HEK293 (cell line): Measurements from ENCODE around the gene ANKUB1.

Experiments
- CTCF ChIA-PET: fragments of 350-600 bp; formaldehyde crosslinking; extraction: SDS; loops from one replicate; lab custom pipeline; 2021; ENCODE audit warnings: antibody characterized with exemption; lab: Yijun Ruan, JAX
- POLR2A ChIA-PET: fragments of 300-600 bp; formaldehyde crosslinking; extraction: SDS; loops from one replicate; lab custom pipeline; 2020; ENCODE audit warnings: antibody characterized with exemption, inconsistent platforms; lab: Yijun Ruan, JAX
- H3K27ac ChIP-seq: fragments of 200-500 bp; sonication (Bioruptor generic); 2 replicates; pipeline ENCODE4 v1.5.1; 2014; ENCODE audit warnings: low read depth, low read length, control low read depth, inconsistent platforms; ENCODE audit errors: extremely low read depth
- H3K36me3 ChIP-seq, 2 experiments: fragments of 200-500 bp in 1 of 2; sonication (Bioruptor generic) in 1 of 2; 1 replicate in 1 of 2; 2 replicates in 1 of 2; pipeline ENCODE4 v1.5.1; 2014 to 2017; ENCODE audit warnings: inconsistent platforms in 2 of 2, low read length in 2 of 2; ENCODE audit not compliant: control insufficient read depth in 2 of 2, insufficient read depth in 1 of 2
- H3K4me1 ChIP-seq: fragments of 200-500 bp; sonication (Bioruptor generic); 2 replicates; pipeline ENCODE4 v1.5.1; 2014; ENCODE audit warnings: mild to moderate bottlenecking, low read length, inconsistent platforms; ENCODE audit not compliant: control insufficient read depth, insufficient read depth
- H3K4me3 ChIP-seq: 2 replicates; pipeline ENCODE4 v1.5.1; 2011; ENCODE audit warnings: low read depth, mild to moderate bottlenecking, control low read depth, low read length, moderate library complexity
- H3K9me3 ChIP-seq: fragments of 200-500 bp; sonication (Bioruptor generic); 2 replicates; pipeline ENCODE4 v1.5.1; 2014; ENCODE audit warnings: low read depth, low read length, inconsistent platforms; ENCODE audit not compliant: control insufficient read depth, insufficient read depth
- FEZF1 ChIP-seq: fragments of 450-650 bp; formaldehyde crosslinking; IDR thresholded peaks from 2 replicates; pipeline ENCODE4 v1.5.1; 2016; ENCODE audit warnings: missing biosample characterization, missing genetic modification characterization
- GFI1B ChIP-seq: fragments of 450-650 bp; formaldehyde crosslinking; IDR thresholded peaks from 2 replicates; pipeline ENCODE4 v1.5.1; 2016; ENCODE audit warnings: missing biosample characterization, missing genetic modification characterization
- GLI4 ChIP-seq: fragments of 450-650 bp; formaldehyde crosslinking; IDR thresholded peaks from 2 replicates; pipeline ENCODE4 v1.5.1; 2016; ENCODE audit warnings: missing biosample characterization, missing genetic modification characterization
- MZF1 ChIP-seq: fragments of 450-650 bp; formaldehyde crosslinking; IDR thresholded peaks from 2 replicates; pipeline ENCODE4 v1.5.1; 2017; ENCODE audit warnings: missing biosample characterization, missing genetic modification characterization, borderline replicate concordance
- RBAK ChIP-seq: fragments of 450-650 bp; formaldehyde crosslinking; IDR thresholded peaks from 2 replicates; pipeline ENCODE4 v1.5.1; 2016; ENCODE audit warnings: missing biosample characterization, missing genetic modification characterization
- SP7 ChIP-seq: fragments of 450-650 bp; formaldehyde crosslinking; IDR thresholded peaks from 2 replicates; pipeline ENCODE4 v1.5.1; 2016; ENCODE audit warnings: missing biosample characterization, missing genetic modification characterization
- ZFHX2 ChIP-seq: fragments of 450-650 bp; formaldehyde crosslinking; conservative IDR thresholded peaks from 2 replicates; pipeline ENCODE4 v1.5.1; 2016; ENCODE audit warnings: missing biosample characterization, missing genetic modification characterization
- ZFP3 ChIP-seq: fragments of 450-650 bp; formaldehyde crosslinking; IDR thresholded peaks from 2 replicates; pipeline ENCODE4 v1.5.1; 2016; ENCODE audit warnings: low read depth, missing biosample characterization, missing genetic modification characterization
- ZFP41 ChIP-seq: fragments of 450-650 bp; formaldehyde crosslinking; IDR thresholded peaks from 2 replicates; pipeline ENCODE4 v1.5.1; 2016; ENCODE audit warnings: missing biosample characterization, missing genetic modification characterization, borderline replicate concordance
- ZNF10 ChIP-seq: fragments of 450-650 bp; formaldehyde crosslinking; IDR thresholded peaks from 2 replicates; pipeline ENCODE4 v1.5.1; 2017; ENCODE audit warnings: missing biosample characterization, missing genetic modification characterization
- ZNF169 ChIP-seq: fragments of 450-650 bp; formaldehyde crosslinking; IDR thresholded peaks from 2 replicates; pipeline ENCODE4 v1.5.1; 2016; ENCODE audit warnings: missing biosample characterization, missing genetic modification characterization
- ZNF311 ChIP-seq: fragments of 450-650 bp; formaldehyde crosslinking; IDR thresholded peaks from 2 replicates; pipeline ENCODE4 v1.5.1; 2017; ENCODE audit warnings: missing biosample characterization, missing genetic modification characterization, borderline replicate concordance
- ZNF510 ChIP-seq: fragments of 450-650 bp; formaldehyde crosslinking; IDR thresholded peaks from 2 replicates; pipeline ENCODE4 v1.5.1; 2018; ENCODE audit warnings: mild to moderate bottlenecking, missing genetic modification characterization, missing biosample characterization; ENCODE audit not compliant: insufficient replicate concordance
- ZNF548 ChIP-seq: fragments of 450-650 bp; formaldehyde crosslinking; IDR thresholded peaks from 2 replicates; pipeline ENCODE4 v1.5.1; 2016; ENCODE audit warnings: missing biosample characterization, missing genetic modification characterization
- ZNF624 ChIP-seq: fragments of 450-650 bp; formaldehyde crosslinking; IDR thresholded peaks from 2 replicates; pipeline ENCODE4 v1.5.1; 2017; ENCODE audit warnings: missing biosample characterization, missing genetic modification characterization
- ZNF664 ChIP-seq: fragments of 450-650 bp; formaldehyde crosslinking; IDR thresholded peaks from 2 replicates; pipeline ENCODE4 v1.5.1; 2016; ENCODE audit warnings: missing biosample characterization, missing genetic modification characterization
- ZNF776 ChIP-seq: fragments of 450-650 bp; formaldehyde crosslinking; IDR thresholded peaks from 2 replicates; pipeline ENCODE4 v1.5.0; 2017; ENCODE audit warnings: missing biosample characterization, missing genetic modification characterization, borderline replicate concordance
- TF ChIP-seq, protein P1 (sequence below): fragments of 450-650 bp; formaldehyde crosslinking; optimal IDR thresholded peaks from 2 replicates; pipeline ENCODE3; 2016; ENCODE audit warnings: missing biosample characterization, mild to moderate bottlenecking, missing genetic modification characterization
- TF ChIP-seq, protein P2 (sequence below): fragments of 450-650 bp; formaldehyde crosslinking; IDR thresholded peaks from 2 replicates; pipeline ENCODE4 v1.5.1; 2016; ENCODE audit warnings: missing biosample characterization, missing genetic modification characterization
- TF ChIP-seq, protein P3 (sequence below): fragments of 450-650 bp; formaldehyde crosslinking; IDR thresholded peaks from 2 replicates; pipeline ENCODE4; 2016; ENCODE audit warnings: missing biosample characterization, missing genetic modification characterization
- TF ChIP-seq, protein P4 (sequence below): fragments of 450-650 bp; formaldehyde crosslinking; IDR thresholded peaks from 2 replicates; pipeline ENCODE4 v1.5.1; 2017; ENCODE audit warnings: missing biosample characterization, missing genetic modification characterization
- TF ChIP-seq, protein P5 (sequence below): fragments of 450-650 bp; formaldehyde crosslinking; IDR thresholded peaks from 2 replicates; pipeline ENCODE4 v1.5.1; 2017; ENCODE audit warnings: missing biosample characterization, missing genetic modification characterization

Gene ANKUB1

DNA sequence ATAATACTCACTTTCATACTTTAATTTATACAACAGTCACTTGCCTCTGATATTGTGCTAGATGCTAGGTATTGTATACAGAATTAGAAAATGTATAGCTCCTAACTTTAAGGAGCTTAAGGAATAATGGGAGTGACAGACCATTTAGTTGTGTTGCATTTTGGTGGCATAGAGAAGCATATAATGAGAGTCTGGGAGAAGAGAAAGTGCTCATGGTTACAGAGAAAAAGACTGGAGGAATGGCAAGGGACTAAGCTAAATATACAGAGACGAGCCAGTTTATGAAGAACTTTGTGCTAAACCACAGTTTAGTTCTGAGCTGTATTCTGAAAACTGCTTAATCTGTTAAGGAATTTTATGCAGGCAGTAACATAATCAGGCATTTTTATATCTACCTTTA, 27.1 kb upstream of the ANKUB1 start:
- POLR2A ChIA-PET, result no interaction called here
- TF ChIP-seq ZFP3 (tag by site-specific recombination), result no peak
- TF ChIP-seq ZFHX2 (tag by site-specific recombination), result no peak
- TF ChIP-seq, protein P1, sequence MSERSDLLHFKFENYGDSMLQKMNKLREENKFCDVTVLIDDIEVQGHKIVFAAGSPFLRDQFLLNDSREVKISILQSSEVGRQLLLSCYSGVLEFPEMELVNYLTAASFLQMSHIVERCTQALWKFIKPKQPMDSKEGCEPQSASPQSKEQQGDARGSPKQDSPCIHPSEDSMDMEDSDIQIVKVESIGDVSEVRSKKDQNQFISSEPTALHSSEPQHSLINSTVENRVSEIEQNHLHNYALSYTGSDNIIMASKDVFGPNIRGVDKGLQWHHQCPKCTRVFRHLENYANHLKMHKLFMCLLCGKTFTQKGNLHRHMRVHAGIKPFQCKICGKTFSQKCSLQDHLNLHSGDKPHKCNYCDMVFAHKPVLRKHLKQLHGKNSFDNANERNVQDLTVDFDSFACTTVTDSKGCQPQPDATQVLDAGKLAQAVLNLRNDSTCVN (tag by site-specific recombination), result no peak
- no peak for TF ChIP-seq GLI4 (tag by site-specific recombination)
- TF ChIP-seq ZNF311, result no peak
- TF ChIP-seq ZNF664 (tag by site-specific recombination), result no peak
- no peak for TF ChIP-seq ZNF776 (tag by site-specific recombination)
- no peak for TF ChIP-seq ZFP41
- TF ChIP-seq, protein P2, sequence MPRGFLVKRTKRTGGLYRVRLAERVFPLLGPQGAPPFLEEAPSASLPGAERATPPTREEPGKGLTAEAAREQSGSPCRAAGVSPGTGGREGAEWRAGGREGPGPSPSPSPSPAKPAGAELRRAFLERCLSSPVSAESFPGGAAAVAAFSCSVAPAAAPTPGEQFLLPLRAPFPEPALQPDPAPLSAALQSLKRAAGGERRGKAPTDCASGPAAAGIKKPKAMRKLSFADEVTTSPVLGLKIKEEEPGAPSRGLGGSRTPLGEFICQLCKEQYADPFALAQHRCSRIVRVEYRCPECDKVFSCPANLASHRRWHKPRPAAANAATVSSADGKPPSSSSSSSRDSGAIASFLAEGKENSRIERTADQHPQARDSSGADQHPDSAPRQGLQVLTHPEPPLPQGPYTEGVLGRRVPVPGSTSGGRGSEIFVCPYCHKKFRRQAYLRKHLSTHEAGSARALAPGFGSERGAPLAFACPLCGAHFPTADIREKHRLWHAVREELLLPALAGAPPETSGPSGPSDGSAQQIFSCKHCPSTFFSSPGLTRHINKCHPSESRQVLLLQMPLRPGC, result no peak
- no peak for TF ChIP-seq GFI1B (tag by site-specific recombination)
- TF ChIP-seq, protein P3, sequence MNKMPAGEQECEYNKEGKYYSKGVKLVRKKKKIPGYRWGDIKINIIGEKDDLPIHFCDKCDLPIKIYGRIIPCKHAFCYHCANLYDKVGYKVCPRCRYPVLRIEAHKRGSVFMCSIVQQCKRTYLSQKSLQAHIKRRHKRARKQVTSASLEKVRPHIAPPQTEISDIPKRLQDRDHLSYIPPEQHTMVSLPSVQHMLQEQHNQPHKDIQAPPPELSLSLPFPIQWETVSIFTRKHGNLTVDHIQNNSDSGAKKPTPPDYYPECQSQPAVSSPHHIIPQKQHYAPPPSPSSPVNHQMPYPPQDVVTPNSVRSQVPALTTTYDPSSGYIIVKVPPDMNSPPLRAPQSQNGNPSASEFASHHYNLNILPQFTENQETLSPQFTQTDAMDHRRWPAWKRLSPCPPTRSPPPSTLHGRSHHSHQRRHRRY (tag by site-specific recombination), result no peak
- TF ChIP-seq ZNF510 (tag by site-specific recombination), result no peak
- Histone ChIP-seq H3K36me3 (no peaks in the 10 kb centered on the region), H3K4me3 (no peak overlapping the region), H3K9me3 (no peaks in the 10 kb centered on the region), H3K4me1 (no peaks in the 10 kb centered on the region; the same call in none of the 2 replicates), H3K27ac (no peak overlapping the region)
- CTCF ChIA-PET, result interaction anchor here (3.2 kb wide), 1 partner anchor 11 kb away, joined by 25 read pairs; no protein-coding TSS in a partner anchor

DNA sequence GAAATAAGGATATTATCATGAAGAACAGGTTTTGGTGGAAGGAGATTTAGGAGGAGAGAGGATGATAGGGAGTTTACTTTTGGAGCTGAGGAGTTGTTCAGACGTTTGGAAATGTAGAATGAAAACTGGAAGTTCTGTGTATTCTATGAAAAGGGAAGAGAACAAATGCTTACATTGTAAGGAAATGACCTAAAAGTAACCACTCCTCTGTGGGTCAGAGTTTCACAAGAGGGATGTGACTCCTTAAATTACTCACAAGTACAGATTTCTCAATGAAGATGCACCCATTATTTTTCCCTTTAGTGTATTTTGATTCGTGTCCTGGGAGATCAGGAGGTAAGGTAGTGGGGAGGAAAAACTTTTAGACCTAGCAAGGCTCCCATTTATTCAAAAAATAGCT, 24.6 kb upstream of the ANKUB1 start:
- TF ChIP-seq, protein P4, sequence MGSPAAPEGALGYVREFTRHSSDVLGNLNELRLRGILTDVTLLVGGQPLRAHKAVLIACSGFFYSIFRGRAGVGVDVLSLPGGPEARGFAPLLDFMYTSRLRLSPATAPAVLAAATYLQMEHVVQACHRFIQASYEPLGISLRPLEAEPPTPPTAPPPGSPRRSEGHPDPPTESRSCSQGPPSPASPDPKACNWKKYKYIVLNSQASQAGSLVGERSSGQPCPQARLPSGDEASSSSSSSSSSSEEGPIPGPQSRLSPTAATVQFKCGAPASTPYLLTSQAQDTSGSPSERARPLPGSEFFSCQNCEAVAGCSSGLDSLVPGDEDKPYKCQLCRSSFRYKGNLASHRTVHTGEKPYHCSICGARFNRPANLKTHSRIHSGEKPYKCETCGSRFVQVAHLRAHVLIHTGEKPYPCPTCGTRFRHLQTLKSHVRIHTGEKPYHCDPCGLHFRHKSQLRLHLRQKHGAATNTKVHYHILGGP (tag by site-specific recombination), result no peak
- no peak for TF ChIP-seq RBAK (tag by site-specific recombination)
- H3K9me3 ChIP-seq, result no peaks in the 10 kb centered on the region
- H3K4me1 ChIP-seq, result no peaks in the 10 kb centered on the region; the same call in none of the 2 replicates
- H3K4me3 ChIP-seq, result no peak overlapping the region
- ChIA-PET CTCF (interaction anchor here (1.1 kb wide), 1 partner anchor 62 kb away, joined by 3 read pairs; no protein-coding TSS in a partner anchor), POLR2A (no interaction called here)
- H3K27ac ChIP-seq, result no peak overlapping the region
- no peaks in the 10 kb centered on the region for H3K36me3 ChIP-seq

DNA sequence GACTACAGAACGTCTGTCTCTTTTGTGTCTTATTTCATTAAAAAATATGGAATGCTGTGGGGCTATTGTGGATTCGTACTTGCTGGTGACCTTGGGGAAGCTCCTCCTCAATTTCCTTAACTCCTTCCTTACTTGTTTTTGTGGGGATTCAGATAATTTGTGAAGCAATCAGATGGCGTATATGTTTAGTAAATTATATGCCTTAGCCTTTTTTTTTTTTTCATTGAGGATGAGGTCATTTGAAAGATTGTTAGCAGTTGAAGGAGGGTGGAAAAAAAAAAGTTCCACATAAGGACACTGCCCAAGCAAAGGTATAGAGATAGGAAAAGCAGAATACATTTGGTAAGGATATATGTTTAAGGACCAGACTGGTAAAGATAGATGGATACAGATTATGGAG, 24.0 kb upstream of the ANKUB1 start:
- H3K27ac ChIP-seq, result no peak overlapping the region
- H3K36me3 ChIP-seq, result no peaks in the 10 kb centered on the region
- POLR2A ChIA-PET, result no interaction called here
- H3K4me3 ChIP-seq, result no peak overlapping the region
- H3K9me3 ChIP-seq, result no peaks in the 10 kb centered on the region
- CTCF ChIA-PET, result no interaction called here
- H3K4me1 ChIP-seq, result no peaks in the 10 kb centered on the region; the same call in none of the 2 replicates
- TF ChIP-seq ZNF548 (tag by site-specific recombination) (no peak), ZNF510 (tag by site-specific recombination) (no peak), ZNF10 (tag by site-specific recombination) (peak; percentile 98), MZF1 (tag by site-specific recombination) (0 out of 2 replicates have a peak, but pooled peaks have one; percentile 20), ZNF624 (tag by site-specific recombination) (no peak), ZNF169 (tag by site-specific recombination) (no peak), SP7 (tag by site-specific recombination) (peak; percentile 50; the same call in 1 of the 2 replicates), FEZF1 (tag by site-specific recombination) (0 out of 2 replicates have a peak, but pooled peaks have one; percentile 26)
- TF ChIP-seq, protein P5, sequence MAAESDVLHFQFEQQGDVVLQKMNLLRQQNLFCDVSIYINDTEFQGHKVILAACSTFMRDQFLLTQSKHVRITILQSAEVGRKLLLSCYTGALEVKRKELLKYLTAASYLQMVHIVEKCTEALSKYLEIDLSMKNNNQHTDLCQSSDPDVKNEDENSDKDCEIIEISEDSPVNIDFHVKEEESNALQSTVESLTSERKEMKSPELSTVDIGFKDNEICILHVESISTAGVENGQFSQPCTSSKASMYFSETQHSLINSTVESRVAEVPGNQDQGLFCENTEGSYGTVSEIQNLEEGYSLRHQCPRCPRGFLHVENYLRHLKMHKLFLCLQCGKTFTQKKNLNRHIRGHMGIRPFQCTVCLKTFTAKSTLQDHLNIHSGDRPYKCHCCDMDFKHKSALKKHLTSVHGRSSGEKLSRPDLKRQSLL (tag by site-specific recombination), result no peak
- TF ChIP-seq, protein P2, result no peak
